Measurements from ENCODE around the gene HSP90AA1.

HSP90AA1 gene

GRCh38 chr14:102050625-102051024 lies 36.2 kb downstream of the HSP90AA1 start:
- TF ChIP-seq TCF12 (IDR thresholded peaks at IDR 0.05; ENCODE audit: low read depth) (no peak), USF1 (IDR thresholded peaks at IDR 0.05) (no peak), MAX (IDR thresholded peaks at IDR 0.05) (peak; percentile 75), YY1 (IDR thresholded peaks at IDR 0.05; ENCODE audit: low read depth) (peak; percentile 77), TAF1 (IDR thresholded peaks at IDR 0.05; ENCODE audit: low read depth) (0 out of 2 replicates have a peak, but pooled peaks have one; percentile 28), REST (IDR thresholded peaks at IDR 0.05; ENCODE audit: low read depth) (no peak)

GRCh38 chr14:102050026-102050405 lies 36.8 kb downstream of the HSP90AA1 start:
- no peak for TF ChIP-seq TAF1 (IDR thresholded peaks at IDR 0.05; ENCODE audit: low read depth)
- TF ChIP-seq ZBTB7A (IDR thresholded peaks at IDR 0.05; ENCODE audit: low read depth), result no peak
- 0 out of 2 replicates have a peak, but pooled peaks have one; percentile 17 for TF ChIP-seq TCF12 (IDR thresholded peaks at IDR 0.05; ENCODE audit: low read depth)
- TF ChIP-seq YY1 (IDR thresholded peaks at IDR 0.05; ENCODE audit: low read depth), result no peak

- TF ChIP-seq REST (IDR thresholded peaks at IDR 0.05; ENCODE audit: low read depth), result no peak
- no peak for TF ChIP-seq EP300 (IDR thresholded peaks at IDR 0.05; ENCODE audit: borderline replicate concordance)
- no peak for TF ChIP-seq CEBPB (IDR thresholded peaks at IDR 0.05)
- TF ChIP-seq CREB1 (IDR thresholded peaks at IDR 0.05; ENCODE audit: low read depth), result no peak
- TF ChIP-seq MAX (IDR thresholded peaks at IDR 0.05), result no peak
- TF ChIP-seq FOXM1 (IDR thresholded peaks at IDR 0.05; ENCODE audit: borderline replicate concordance, low read depth), result no peak
- TF ChIP-seq TAF1 (IDR thresholded peaks at IDR 0.05; ENCODE audit: low read depth), result no peak
- TF ChIP-seq TCF12 (IDR thresholded peaks at IDR 0.05; ENCODE audit: low read depth), result no peak
- TF ChIP-seq ZBTB7A (IDR thresholded peaks at IDR 0.05; ENCODE audit: low read depth), result no peak
- TF ChIP-seq EGR1 (IDR thresholded peaks at IDR 0.05), result no peak
- TF ChIP-seq RAD21 (IDR thresholded peaks at IDR 0.05; ENCODE audit: low read depth), result no peak
- TF ChIP-seq TEAD4 (IDR thresholded peaks at IDR 0.05), result no peak
- TF ChIP-seq YY1 (IDR thresholded peaks at IDR 0.05; ENCODE audit: low read depth), result no peak
- TF ChIP-seq USF1 (IDR thresholded peaks at IDR 0.05), result no peak
- TF ChIP-seq NFIC (IDR thresholded peaks at IDR 0.05), result no peak
Observed at GRCh38 chr14:102049258-102050025, 37.4 kb downstream of the HSP90AA1 start.

GRCh38 chr14:102047808-102048540 lies 38.9 kb downstream of the HSP90AA1 start:
- TF ChIP-seq TAF1 (IDR thresholded peaks at IDR 0.05; ENCODE audit: low read depth), result no peak
- no peak for TF ChIP-seq RAD21 (IDR thresholded peaks at IDR 0.05; ENCODE audit: low read depth)
- no peak for TF ChIP-seq TEAD4 (IDR thresholded peaks at IDR 0.05)
- no peak for TF ChIP-seq EP300 (IDR thresholded peaks at IDR 0.05; ENCODE audit: borderline replicate concordance)
- TF ChIP-seq MAX (IDR thresholded peaks at IDR 0.05), result no peak

- TF ChIP-seq REST (IDR thresholded peaks at IDR 0.05; ENCODE audit: low read depth), result no peak
- no peak for TF ChIP-seq NFIC (IDR thresholded peaks at IDR 0.05)
- 0 out of 2 replicates have a peak, but pooled peaks have one; percentile 32 for TF ChIP-seq ZBTB7A (IDR thresholded peaks at IDR 0.05; ENCODE audit: low read depth)
- TF ChIP-seq USF1 (IDR thresholded peaks at IDR 0.05), result no peak
- TF ChIP-seq RAD21 (IDR thresholded peaks at IDR 0.05; ENCODE audit: low read depth), result peak; percentile 87
- TF ChIP-seq EGR1 (IDR thresholded peaks at IDR 0.05), result no peak
- TF ChIP-seq CEBPB (IDR thresholded peaks at IDR 0.05), result no peak
- TF ChIP-seq YY1 (IDR thresholded peaks at IDR 0.05; ENCODE audit: low read depth), result no peak
- no peak for TF ChIP-seq TCF12 (IDR thresholded peaks at IDR 0.05; ENCODE audit: low read depth)
- TF ChIP-seq FOXM1 (IDR thresholded peaks at IDR 0.05; ENCODE audit: borderline replicate concordance, low read depth), result no peak
- TF ChIP-seq TAF1 (IDR thresholded peaks at IDR 0.05; ENCODE audit: low read depth), result no peak
- TF ChIP-seq EP300 (IDR thresholded peaks at IDR 0.05; ENCODE audit: borderline replicate concordance), result no peak
- TF ChIP-seq TEAD4 (IDR thresholded peaks at IDR 0.05), result no peak
- TF ChIP-seq MAX (IDR thresholded peaks at IDR 0.05), result 0 out of 2 replicates have a peak, but pooled peaks have one; percentile 41
- no peak for TF ChIP-seq CREB1 (IDR thresholded peaks at IDR 0.05; ENCODE audit: low read depth)
Observed at GRCh38 chr14:102046337-102047278, 40.2 kb downstream of the HSP90AA1 start.
